Lung (tissue), 12 donors: ENCODE data around the gene RCOR2. TPM values are rescaled to one million over a fixed set of nuclear protein-coding genes. Genes with fewer than 3 reads are reported as not detected.

Source experiments
- ATAC-seq: fragments of 200-7000 bp; cut with Tn5 transposase; one replicate; pipeline ENCODE4 v1.9.1; 2020; ENCODE audit warnings: moderate number of reproducible peaks; ENCODE audit not compliant: insufficient read depth, low FRiP score
- DNase-seq, 3 donors: peaks; one replicate each; pipeline ENCODE4 v3.0.0-alpha.2; 2013 to 2017
- H3K27ac ChIP-seq, 2 donors: one replicate each; pipeline ENCODE4 v1.5.1; 2013; ENCODE audit warnings: mild to moderate bottlenecking in 2 of 2, moderate library complexity in 2 of 2, control low read depth in 1 of 2, inconsistent platforms in 1 of 2, low read depth in 1 of 2, low read length in 1 of 2
- H3K27me3 ChIP-seq, 3 donors: one replicate each; pipeline ENCODE4 v1.5.1; 2013; ENCODE audit warnings: low read length in 2 of 3; ENCODE audit not compliant: control insufficient read depth in 3 of 3, insufficient read depth in 3 of 3
- H3K36me3 ChIP-seq, 4 donors: one replicate each; pipeline ENCODE4 v1.5.1; 2013; ENCODE audit warnings: low read length in 4 of 4, mild to moderate bottlenecking in 1 of 4, moderate library complexity in 1 of 4; ENCODE audit not compliant: control insufficient read depth in 4 of 4, insufficient read depth in 4 of 4
- H3K4me1 ChIP-seq, 5 donors: one replicate each; pipeline ENCODE4 v1.5.1; 2013; ENCODE audit warnings: low read length in 5 of 5, mild to moderate bottlenecking in 2 of 5, moderate library complexity in 1 of 5; ENCODE audit not compliant: control insufficient read depth in 5 of 5, insufficient read depth in 5 of 5
- H3K4me3 ChIP-seq: one replicate; pipeline ENCODE4 v1.5.1; 2013; ENCODE audit warnings: mild to moderate bottlenecking, control low read depth, moderate library complexity
- H3K9ac ChIP-seq, 2 donors: one replicate each; pipeline ENCODE4 v1.5.1; 2013; ENCODE audit warnings: low read length in 2 of 2, control low read depth in 1 of 2; ENCODE audit not compliant: insufficient read depth in 1 of 2
- H3K9me3 ChIP-seq, 4 donors: one replicate each; pipeline ENCODE4 v1.5.1; 2013; ENCODE audit warnings: low read length in 3 of 4, mild to moderate bottlenecking in 1 of 4, moderate library complexity in 1 of 4; ENCODE audit not compliant: control insufficient read depth in 4 of 4, insufficient read depth in 3 of 4
- WGBS, 2 donors: extraction: QIAGEN DNeasy Blood & Tissue Kit; methylation state at CpG; one replicate each; pipeline ENCODE4 v1.1.7; 2013; 5-methylcytosine and 5-hydroxymethylcytosine counted together
- polyA plus RNA-seq, 2 donors: library from polyadenylated mRNA; stranded (reverse); fragments of 200-250 nt; gene quantifications; one replicate each; pipeline ENCODE4 v1.2.1, GENCODE V29; 2013
- total RNA-seq, 2 donors: library from RNA; depleted of rRNA in 1 of 2; stranded (reverse); fragments of >200 nt in 1 of 2; gene quantifications; one replicate each; pipeline ENCODE4 v1.2.1, GENCODE V29; 2014 to 2021
- TF ChIP-seq, protein P1 (sequence below): IDR thresholded peaks from 2 replicates; pipeline ENCODE4 v1.5.1; 2012; ENCODE audit warnings: mild to moderate bottlenecking; ENCODE audit errors: control extremely low read depth, extremely low read depth
- donor health status: control.
- donor health status: control.
- donor health status: Bipolar disorder and iron deficiency.
- donor health status: healthy.
- donor health status: DM: yes; HTN: yes; CAD: no.

The RCOR2 gene
- total and polyA plus RNA-seq, 4 donors, result 0.16 to 1.6 (median 0.87) TPM

- TF ChIP-seq, protein P1, sequence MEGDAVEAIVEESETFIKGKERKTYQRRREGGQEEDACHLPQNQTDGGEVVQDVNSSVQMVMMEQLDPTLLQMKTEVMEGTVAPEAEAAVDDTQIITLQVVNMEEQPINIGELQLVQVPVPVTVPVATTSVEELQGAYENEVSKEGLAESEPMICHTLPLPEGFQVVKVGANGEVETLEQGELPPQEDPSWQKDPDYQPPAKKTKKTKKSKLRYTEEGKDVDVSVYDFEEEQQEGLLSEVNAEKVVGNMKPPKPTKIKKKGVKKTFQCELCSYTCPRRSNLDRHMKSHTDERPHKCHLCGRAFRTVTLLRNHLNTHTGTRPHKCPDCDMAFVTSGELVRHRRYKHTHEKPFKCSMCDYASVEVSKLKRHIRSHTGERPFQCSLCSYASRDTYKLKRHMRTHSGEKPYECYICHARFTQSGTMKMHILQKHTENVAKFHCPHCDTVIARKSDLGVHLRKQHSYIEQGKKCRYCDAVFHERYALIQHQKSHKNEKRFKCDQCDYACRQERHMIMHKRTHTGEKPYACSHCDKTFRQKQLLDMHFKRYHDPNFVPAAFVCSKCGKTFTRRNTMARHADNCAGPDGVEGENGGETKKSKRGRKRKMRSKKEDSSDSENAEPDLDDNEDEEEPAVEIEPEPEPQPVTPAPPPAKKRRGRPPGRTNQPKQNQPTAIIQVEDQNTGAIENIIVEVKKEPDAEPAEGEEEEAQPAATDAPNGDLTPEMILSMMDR, result no peak
- WGBS, 2 donors, result 61 to 77% methylated on average over 20 of the region's 20 CpGs
- H3K27me3 ChIP-seq, result no peaks in the 10 kb centered on the region
- H3K9me3 ChIP-seq, result peaks cover 0 to 2% (median 0%) of the 10 kb centered on the region in 4 donors
- DNase-seq (no peak), ATAC-seq (no peak)
- no peak overlapping the region for H3K4me3 ChIP-seq
- H3K9ac ChIP-seq, result no peak overlapping the region
- H3K27ac ChIP-seq, result no peak overlapping the region
- H3K36me3 ChIP-seq, result peaks cover 8 to 28% (median 24%) of the 10 kb centered on the region in 4 donors
- no peaks in the 10 kb centered on the region for H3K4me1 ChIP-seq
These were observed 35.0 kb upstream of the RCOR2 start for GRCh38 chr11:63951779-63952536.

DNA sequence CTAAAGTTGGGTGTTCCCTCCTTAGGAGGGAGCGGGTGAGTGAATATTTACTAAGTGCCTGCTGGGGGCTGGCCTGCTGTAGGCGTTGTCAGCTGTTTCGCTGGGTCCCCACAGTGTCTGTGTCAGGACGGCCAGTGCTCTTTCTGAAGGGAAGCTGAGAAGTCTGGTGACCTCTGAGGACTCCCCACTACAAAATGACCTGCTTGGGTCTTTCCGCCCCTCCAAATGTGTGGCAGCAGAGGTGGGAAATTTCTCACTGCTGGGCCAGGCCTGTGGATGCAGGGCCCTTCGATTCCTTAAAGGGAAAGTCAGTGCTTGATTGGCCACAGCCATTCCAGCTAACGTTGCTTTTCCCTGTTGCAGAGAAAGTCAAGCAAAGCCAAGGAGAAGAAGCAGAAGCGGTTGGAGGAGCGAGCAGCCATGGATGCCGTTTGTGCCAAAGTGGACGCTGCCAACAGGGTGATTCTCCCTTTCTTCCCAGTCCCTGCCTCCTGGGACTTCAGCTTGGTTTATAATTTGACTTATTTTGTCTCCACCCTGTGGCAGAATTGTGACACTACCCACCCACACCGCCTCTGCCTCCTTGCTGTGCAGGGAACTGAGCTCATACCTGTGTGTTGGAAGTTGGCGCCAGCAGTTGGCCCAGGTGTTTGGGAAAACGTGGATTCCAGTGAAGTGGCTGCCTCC, 28.7 kb upstream of the RCOR2 start:
- H3K9me3 ChIP-seq, result no peaks in the 10 kb centered on the region
- WGBS, 2 donors, result 51 to 56% methylated on average over 14 of the region's 14 CpGs
- peak overlapping the region; percentile 15 to 63 for H3K27ac ChIP-seq
- H3K27me3 ChIP-seq, result no peaks in the 10 kb centered on the region
- H3K9ac ChIP-seq, result peak overlapping the region in 1 of 2 donors; percentile 17
- H3K4me3 ChIP-seq, result no peak overlapping the region
- peaks cover 2 to 11% (median 3%) of the 10 kb centered on the region in 4 donors for H3K36me3 ChIP-seq
- ATAC-seq (peak; percentile 79), DNase-seq (peak; percentile 82 to 90 (median 88))
- TF ChIP-seq, protein P1, result peak; percentile 77
- H3K4me1 ChIP-seq, result peaks cover 0 to 10% (median under 1%) of the 10 kb centered on the region in 5 donors

GRCh38 chr11:63944987-63945386, 28.0 kb upstream of the RCOR2 start:
- Histone ChIP-seq H3K9me3 (no peaks in the 10 kb centered on the region), H3K9ac (no peak overlapping the region), H3K36me3 (peaks cover 0 to 11% (median 3%) of the 10 kb centered on the region in 4 donors), H3K4me3 (no peak overlapping the region), H3K27me3 (no peaks in the 10 kb centered on the region), H3K4me1 (peaks cover 0 to 10% (median 4%) of the 10 kb centered on the region in 5 donors), H3K27ac (peak overlapping the region; percentile 15 to 63)
- DNase-seq, result peak in 1 of 3 donors; percentile 18
- 65 to 77% methylated on average over 8 of the region's 8 CpGs for WGBS, 2 donors
- TF ChIP-seq, protein P1, result no peak
- no peak for ATAC-seq
